HEK293 (cell line): ENCODE data around the gene IL12RB1.

ENCODE experiments used
- FEZF1 ChIP-seq: fragments of 450-650 bp; formaldehyde crosslinking; IDR thresholded peaks from 2 replicates; pipeline ENCODE4 v1.5.1; 2016; ENCODE audit warnings: missing biosample characterization, missing genetic modification characterization
- HOXA7 ChIP-seq: sonication (generic); formaldehyde crosslinking; IDR thresholded peaks from 2 replicates; pipeline ENCODE4 v1.8.1; 2022; ENCODE audit warnings: missing genetic modification reagents, borderline replicate concordance
- PRDM1 ChIP-seq: fragments of 450-650 bp; formaldehyde crosslinking; IDR thresholded peaks from 2 replicates; pipeline ENCODE4; 2016; ENCODE audit warnings: missing biosample characterization, missing genetic modification characterization
- SETDB1 ChIP-seq: IDR thresholded peaks from one replicate; pipeline ENCODE4 v1.6.1; 2017; ENCODE audit warnings: mild to moderate bottlenecking, low read length, moderate library complexity, mixed read lengths; ENCODE audit not compliant: insufficient read length
- ZNF132 ChIP-seq: fragments of 450-650 bp; formaldehyde crosslinking; IDR thresholded peaks from 2 replicates; pipeline ENCODE4 v1.5.1; 2017; ENCODE audit warnings: missing biosample characterization, missing genetic modification characterization, borderline replicate concordance
- ZNF660 ChIP-seq: fragments of 450-650 bp; IDR thresholded peaks from 2 replicates; pipeline ENCODE4 v1.5.1; 2018; ENCODE audit warnings: missing biosample characterization, mild to moderate bottlenecking, missing genetic modification characterization

GRCh38 chr19:18090545-18091216, 3.9 kb upstream of the IL12RB1 start:
- TF ChIP-seq ZNF132 (tag by site-specific recombination): no peak
- no peak for TF ChIP-seq FEZF1 (tag by site-specific recombination)
- no peak for TF ChIP-seq ZNF660 (tag by site-specific recombination)
- TF ChIP-seq HOXA7 (CRISPR knock-in tag): no peak
- no peak for TF ChIP-seq SETDB1
- TF ChIP-seq PRDM1 (tag by site-specific recombination): no peak
